Ascending aorta (tissue), 2 donors: ENCODE results near the gene LRRC36. TPM values are rescaled to one million over a fixed set of nuclear protein-coding genes. Genes with fewer than 3 reads are reported as not detected.
"Not testable (repeated sequence)": the region's sequence is repeated elsewhere in the genome, so short reads cannot be mapped to it uniquely, and the experiment has no call there.

Source experiments
- DNase-seq, 2 donors: peaks; one replicate each; pipeline ENCODE4 v3.0.0-alpha.2; 2019; ENCODE audit warnings: low spot score in 2 of 2
- H3K27ac ChIP-seq, 2 donors: fragments of 200-600 bp; sonication (generic); one replicate each; pipeline ENCODE4 v1.5.1; 2016 to 2017; ENCODE audit warnings: mild to moderate bottlenecking in 1 of 2
- H3K27me3 ChIP-seq: fragments of 200-600 bp; sonication (generic); one replicate; pipeline ENCODE4 v1.5.1; 2017
- H3K36me3 ChIP-seq, 2 donors: fragments of 200-600 bp; sonication (generic); one replicate each; pipeline ENCODE4 v1.5.1; 2016
- H3K4me1 ChIP-seq, 2 donors: fragments of 200-600 bp; sonication (generic); one replicate each; pipeline ENCODE4 v1.5.1; 2016 to 2017; ENCODE audit warnings: mild to moderate bottlenecking in 1 of 2
- H3K4me3 ChIP-seq, 2 donors: fragments of 200-600 bp; sonication (generic); one replicate each; pipeline ENCODE4 v1.5.1; 2016 to 2017; ENCODE audit warnings: mild to moderate bottlenecking in 1 of 2
- H3K9me3 ChIP-seq, 2 donors: fragments of 200-600 bp; sonication (generic); one replicate each; pipeline ENCODE4 v1.5.1; 2016
- intact Hi-C: fragments of 100-400 bp; cut with DNase I; formaldehyde crosslinking; loops from one replicate; pipeline ENCODE4 v1.15.1; 2023
- total RNA-seq: library from RNA; depleted of rRNA; stranded (reverse); fragments of >200 nt; gene quantifications from one replicate; pipeline ENCODE4 v1.1.0, GENCODE V29; 2016
- TF ChIP-seq, protein P1 (sequence below), 3 experiments: fragments of 200-600 bp in 2 of 3; fragments of 450-650 bp in 1 of 3; sonication (generic) in 2 of 3; IDR thresholded peaks; one replicate each; pipeline ENCODE4 v1.5.1; 2016 to 2019; ENCODE audit warnings: antibody characterized with exemption in 3 of 3, mild to moderate bottlenecking in 1 of 3, moderate library complexity in 1 of 3

LRRC36 gene
- total RNA-seq, 1 donor from 2014 or later, result not detected

- DNase-seq, result no peak
- intact Hi-C loops, result no loop called here
- no peak overlapping the region for H3K4me3 ChIP-seq
- no peaks in the 10 kb centered on the region for H3K36me3 ChIP-seq
- H3K27me3 ChIP-seq, result no peaks in the 10 kb centered on the region
- no peaks in the 10 kb centered on the region for H3K4me1 ChIP-seq
- no peaks in the 10 kb centered on the region for H3K9me3 ChIP-seq
- TF ChIP-seq, protein P1, sequence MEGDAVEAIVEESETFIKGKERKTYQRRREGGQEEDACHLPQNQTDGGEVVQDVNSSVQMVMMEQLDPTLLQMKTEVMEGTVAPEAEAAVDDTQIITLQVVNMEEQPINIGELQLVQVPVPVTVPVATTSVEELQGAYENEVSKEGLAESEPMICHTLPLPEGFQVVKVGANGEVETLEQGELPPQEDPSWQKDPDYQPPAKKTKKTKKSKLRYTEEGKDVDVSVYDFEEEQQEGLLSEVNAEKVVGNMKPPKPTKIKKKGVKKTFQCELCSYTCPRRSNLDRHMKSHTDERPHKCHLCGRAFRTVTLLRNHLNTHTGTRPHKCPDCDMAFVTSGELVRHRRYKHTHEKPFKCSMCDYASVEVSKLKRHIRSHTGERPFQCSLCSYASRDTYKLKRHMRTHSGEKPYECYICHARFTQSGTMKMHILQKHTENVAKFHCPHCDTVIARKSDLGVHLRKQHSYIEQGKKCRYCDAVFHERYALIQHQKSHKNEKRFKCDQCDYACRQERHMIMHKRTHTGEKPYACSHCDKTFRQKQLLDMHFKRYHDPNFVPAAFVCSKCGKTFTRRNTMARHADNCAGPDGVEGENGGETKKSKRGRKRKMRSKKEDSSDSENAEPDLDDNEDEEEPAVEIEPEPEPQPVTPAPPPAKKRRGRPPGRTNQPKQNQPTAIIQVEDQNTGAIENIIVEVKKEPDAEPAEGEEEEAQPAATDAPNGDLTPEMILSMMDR (IDR thresholded peaks at IDR 0.05), result no peak
- no peak overlapping the region for H3K27ac ChIP-seq
Observed at GRCh38 chr16:67349172-67349571, 22.6 kb downstream of the LRRC36 start.

- H3K27ac ChIP-seq, result no peak overlapping the region
- no peaks in the 10 kb centered on the region for H3K36me3 ChIP-seq
- H3K4me1 ChIP-seq, result no peaks in the 10 kb centered on the region
- no peaks in the 10 kb centered on the region for H3K27me3 ChIP-seq
- intact Hi-C loops, result no loop called here
- H3K4me3 ChIP-seq, result no peak overlapping the region
- TF ChIP-seq, protein P1 (IDR thresholded peaks at IDR 0.05), result no peak
- DNase-seq, result no peak
- no peaks in the 10 kb centered on the region for H3K9me3 ChIP-seq
Observed at GRCh38 chr16:67350324-67350723, 23.7 kb downstream of the LRRC36 start.

DNA sequence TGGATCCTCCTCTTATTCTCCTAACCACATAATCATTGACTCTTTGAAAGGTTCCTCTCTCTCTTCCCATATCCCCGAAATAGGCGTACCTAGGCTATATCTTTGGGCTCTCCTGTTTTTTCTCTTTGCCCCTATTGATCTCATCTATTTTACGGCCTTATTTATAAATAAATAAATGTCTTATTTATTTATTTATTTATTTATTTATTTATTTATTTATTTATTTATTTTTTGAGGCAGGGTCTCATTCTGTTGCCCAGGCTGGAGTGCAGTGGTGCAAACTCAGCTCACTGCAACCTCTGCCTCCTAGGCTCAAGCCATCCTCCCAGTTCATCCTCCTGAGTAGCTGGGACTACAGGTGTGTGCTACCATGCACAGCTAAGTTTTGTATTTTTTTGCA, 25.8 kb downstream of the LRRC36 start:
- intact Hi-C loops, H3K4me3 ChIP-seq, H3K36me3 ChIP-seq, H3K9me3 ChIP-seq, H3K27me3 ChIP-seq, H3K27ac ChIP-seq, DNase-seq, H3K4me1 ChIP-seq: not testable (repeated sequence)

DNA sequence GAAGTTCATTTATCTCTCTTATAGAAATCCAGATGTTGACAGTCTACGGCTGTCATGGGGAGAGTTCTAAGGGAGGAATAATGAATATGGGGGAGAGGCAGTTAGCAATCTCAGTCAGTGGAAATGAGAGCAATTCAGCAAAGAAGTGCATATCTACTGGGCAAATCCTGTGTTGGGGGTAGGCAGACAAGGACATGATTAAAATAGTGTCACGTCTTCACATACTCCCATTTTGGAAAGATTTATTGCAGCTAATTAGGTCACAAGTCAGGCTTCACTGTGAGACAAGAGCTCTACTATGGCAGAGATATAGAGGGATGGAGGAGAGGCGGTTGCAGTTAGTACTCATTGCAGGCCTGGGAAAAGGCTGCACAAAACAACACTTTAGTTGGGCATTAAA, 29.8 kb downstream of the LRRC36 start:
- no peaks in the 10 kb centered on the region for H3K9me3 ChIP-seq
- TF ChIP-seq, protein P1 (IDR thresholded peaks at IDR 0.05), result no peak
- DNase-seq, result no peak
- no peaks in the 10 kb centered on the region for H3K27me3 ChIP-seq
- no peaks in the 10 kb centered on the region for H3K4me1 ChIP-seq
- no peak overlapping the region for H3K4me3 ChIP-seq
- intact Hi-C loops, result no loop called here
- H3K27ac ChIP-seq, result no peak overlapping the region
- H3K36me3 ChIP-seq, result no peaks in the 10 kb centered on the region

DNA sequence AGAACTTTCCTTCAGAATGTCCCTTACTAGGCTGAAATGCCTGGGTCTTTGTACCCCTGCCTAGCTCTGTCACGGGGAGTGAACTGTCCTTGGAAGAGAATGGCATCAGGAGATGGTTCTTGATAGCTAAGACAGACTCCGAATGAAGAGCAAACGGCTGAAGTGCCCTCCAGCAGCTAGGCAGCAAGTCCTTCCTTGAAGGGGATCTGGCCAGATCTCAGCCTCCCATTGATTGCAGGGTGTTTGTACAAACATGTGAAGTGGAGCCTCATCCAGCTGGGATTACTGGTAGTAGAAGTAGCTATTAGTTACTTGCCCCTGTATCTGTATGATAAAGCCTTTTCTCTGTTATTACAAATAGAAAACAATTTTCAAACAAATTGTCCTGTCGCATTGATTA, 30.9 kb downstream of the LRRC36 start:
- Histone ChIP-seq H3K4me1 (no peaks in the 10 kb centered on the region), H3K4me3 (no peak overlapping the region), H3K27me3 (no peaks in the 10 kb centered on the region), H3K27ac (no peak overlapping the region), H3K36me3 (no peaks in the 10 kb centered on the region), H3K9me3 (no peaks in the 10 kb centered on the region)
- TF ChIP-seq, protein P1 (IDR thresholded peaks at IDR 0.05), result no peak
- intact Hi-C loops, result no loop called here
- no peak for DNase-seq

DNA sequence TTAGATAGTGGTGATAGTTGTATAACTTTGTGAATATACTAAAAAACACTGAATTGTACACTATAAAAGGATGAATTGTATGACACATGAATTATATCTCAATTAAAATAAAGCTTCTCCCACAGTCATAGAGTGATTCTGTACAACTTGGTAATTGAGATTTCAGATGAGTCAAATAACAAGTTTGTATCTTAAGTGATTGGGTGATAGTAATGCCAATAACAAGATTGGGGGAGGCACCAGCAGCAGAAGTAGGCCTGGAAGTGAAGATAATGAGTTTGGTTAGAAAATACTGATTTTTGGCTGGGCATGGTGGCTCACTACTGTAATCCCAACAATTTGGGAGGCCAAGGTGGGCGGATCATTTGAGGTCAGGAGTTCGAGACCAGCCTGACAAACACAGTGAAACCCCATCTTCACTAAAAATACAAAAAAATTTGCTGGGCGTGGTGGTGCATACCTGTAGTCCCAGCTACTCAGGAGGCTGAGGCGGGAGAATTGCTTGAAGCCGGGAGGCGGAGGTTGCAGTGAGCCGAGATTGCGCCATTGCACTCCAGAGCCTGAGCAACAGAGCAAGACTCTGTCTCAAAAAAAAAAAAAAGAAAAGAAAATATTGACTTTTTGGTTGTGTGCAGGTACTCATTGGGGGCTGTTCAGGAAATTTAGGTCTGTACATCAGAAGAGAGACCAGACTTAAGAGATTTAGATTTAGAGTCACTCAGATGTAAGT, 33.1 kb downstream of the LRRC36 start:
- H3K4me3 ChIP-seq, H3K4me1 ChIP-seq, H3K27me3 ChIP-seq, intact Hi-C loops, DNase-seq, H3K9me3 ChIP-seq, H3K36me3 ChIP-seq, H3K27ac ChIP-seq: not testable (repeated sequence)

DNA sequence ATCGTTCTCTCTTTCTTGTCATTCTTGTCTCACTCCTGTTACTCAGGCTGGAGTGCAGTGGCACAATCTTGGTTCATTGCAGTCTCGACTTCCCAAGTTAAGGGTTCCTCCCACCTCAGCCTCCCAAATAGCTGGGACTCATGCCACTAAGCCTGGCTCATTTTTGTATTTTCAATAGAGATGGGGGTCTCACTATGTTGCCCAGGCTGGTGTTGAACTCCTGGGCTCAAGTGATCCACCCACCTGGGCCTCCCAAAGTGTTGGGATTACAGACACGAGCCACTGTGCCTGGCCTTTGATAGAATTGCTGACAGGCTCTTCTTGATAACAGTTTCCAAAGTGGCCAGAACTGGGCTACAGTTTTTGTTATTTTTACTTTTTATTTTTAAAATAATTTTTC, 34.4 kb downstream of the LRRC36 start:
- TF ChIP-seq, protein P1 (IDR thresholded peaks at IDR 0.05), result no peak
- no peak overlapping the region for H3K4me3 ChIP-seq
- no peak for DNase-seq
- no peaks in the 10 kb centered on the region for H3K4me1 ChIP-seq
- H3K9me3 ChIP-seq, result no peaks in the 10 kb centered on the region
- intact Hi-C loops, result no loop called here
- no peaks in the 10 kb centered on the region for H3K36me3 ChIP-seq
- no peak overlapping the region for H3K27ac ChIP-seq
- H3K27me3 ChIP-seq, result no peaks in the 10 kb centered on the region
